HUES6 (cell line): ENCODE measurements around the gene NGEF.
A peak's percentile ranks its signal among the peaks of the same experiment; 100 is the strongest.
"Not testable (repeated sequence)": the region's sequence is repeated elsewhere in the genome, so short reads cannot be mapped to it uniquely, and the experiment has no call there.

Source experiments
- H3K27ac ChIP-seq: 2 replicates; pipeline ENCODE4 v1.7.0; 2013; ENCODE audit warnings: low read depth, mild to moderate bottlenecking, low read length, inconsistent platforms
- H3K27me3 ChIP-seq: 2 replicates; pipeline ENCODE4 v1.6.1; 2013; ENCODE audit warnings: low read length; ENCODE audit not compliant: control insufficient read depth, insufficient read depth
- H3K36me3 ChIP-seq: 2 replicates; pipeline ENCODE4 v1.6.1; 2013; ENCODE audit warnings: low read length; ENCODE audit not compliant: control insufficient read depth, insufficient read depth
- H3K4me1 ChIP-seq: 2 replicates; pipeline ENCODE4 v1.6.1; 2013; ENCODE audit warnings: low read length; ENCODE audit not compliant: control insufficient read depth, insufficient read depth
- H3K4me3 ChIP-seq: 2 replicates; pipeline ENCODE4 v1.5.1; 2013; ENCODE audit warnings: low read depth, low read length
- H3K9ac ChIP-seq: one replicate; pipeline ENCODE4 v1.6.1; 2013; ENCODE audit warnings: mild to moderate bottlenecking, low read length
- H3K9me3 ChIP-seq: 2 replicates; pipeline ENCODE4 v1.6.1; 2013; ENCODE audit warnings: low read depth, low read length; ENCODE audit not compliant: control insufficient read depth, insufficient read depth

The NGEF gene

GRCh38 chr2:232859385-232859916 is 153.6 kb downstream of the NGEF start:
- no peak overlapping the region for H3K9ac ChIP-seq
- no peaks in the 10 kb centered on the region for H3K27me3 ChIP-seq
- H3K4me3 ChIP-seq, result no peak overlapping the region
- no peaks in the 10 kb centered on the region for H3K9me3 ChIP-seq
- no peaks in the 10 kb centered on the region for H3K4me1 ChIP-seq
- H3K27ac ChIP-seq, result no peak overlapping the region
- H3K36me3 ChIP-seq, result peaks cover 49% of the 10 kb centered on the region

- no peak overlapping the region for H3K9ac ChIP-seq
- H3K27me3 ChIP-seq, result no peaks in the 10 kb centered on the region
- H3K9me3 ChIP-seq, result no peaks in the 10 kb centered on the region
- H3K27ac ChIP-seq, result no peak overlapping the region
- no peaks in the 10 kb centered on the region for H3K4me1 ChIP-seq
- H3K4me3 ChIP-seq, result no peak overlapping the region
- H3K36me3 ChIP-seq, result peaks cover 57% of the 10 kb centered on the region
These were observed 155.9 kb downstream of the NGEF start for GRCh38 chr2:232857158-232857563.

- Histone ChIP-seq H3K27ac (no peak overlapping the region), H3K36me3 (peaks cover 67% of the 10 kb centered on the region), H3K27me3 (no peaks in the 10 kb centered on the region), H3K4me3 (no peak overlapping the region), H3K9me3 (no peaks in the 10 kb centered on the region), H3K9ac (no peak overlapping the region), H3K4me1 (no peaks in the 10 kb centered on the region)
These were observed 159.0 kb downstream of the NGEF start for GRCh38 chr2:232854082-232854481.

GRCh38 chr2:232852676-232853075 is 160.4 kb downstream of the NGEF start:
- no peak overlapping the region for H3K27ac ChIP-seq
- H3K27me3 ChIP-seq, result no peaks in the 10 kb centered on the region
- H3K4me1 ChIP-seq, result no peaks in the 10 kb centered on the region
- no peak overlapping the region for H3K4me3 ChIP-seq
- H3K9me3 ChIP-seq, result no peaks in the 10 kb centered on the region
- no peak overlapping the region for H3K9ac ChIP-seq
- peaks cover 67% of the 10 kb centered on the region for H3K36me3 ChIP-seq

- not testable (repeated sequence) for H3K9me3 ChIP-seq, H3K27ac ChIP-seq, H3K27me3 ChIP-seq, H3K4me3 ChIP-seq, H3K4me1 ChIP-seq, H3K9ac ChIP-seq
- H3K36me3 ChIP-seq, result peaks cover 67% of the 10 kb centered on the region
These were observed 161.0 kb downstream of the NGEF start for GRCh38 chr2:232852081-232852480.

- Histone ChIP-seq H3K4me1 (no peaks in the 10 kb centered on the region), H3K4me3 (no peak overlapping the region), H3K27ac (no peak overlapping the region), H3K9me3 (no peaks in the 10 kb centered on the region), H3K36me3 (peaks cover 74% of the 10 kb centered on the region), H3K9ac (no peak overlapping the region), H3K27me3 (no peaks in the 10 kb centered on the region)
These were observed 163.0 kb downstream of the NGEF start for GRCh38 chr2:232850039-232850438.

GRCh38 chr2:232846055-232846454 is 167.0 kb downstream of the NGEF start:
- no peaks in the 10 kb centered on the region for H3K27me3 ChIP-seq
- no peaks in the 10 kb centered on the region for H3K4me1 ChIP-seq
- H3K9me3 ChIP-seq, result no peaks in the 10 kb centered on the region
- no peak overlapping the region for H3K9ac ChIP-seq
- no peak overlapping the region for H3K4me3 ChIP-seq
- H3K27ac ChIP-seq, result no peak overlapping the region
- peaks cover 87% of the 10 kb centered on the region for H3K36me3 ChIP-seq

- Histone ChIP-seq H3K9ac (no peak overlapping the region), H3K9me3 (no peaks in the 10 kb centered on the region), H3K36me3 (peaks cover 85% of the 10 kb centered on the region), H3K27ac (no peak overlapping the region), H3K4me1 (no peaks in the 10 kb centered on the region), H3K27me3 (no peaks in the 10 kb centered on the region), H3K4me3 (no peak overlapping the region)
These were observed 169.2 kb downstream of the NGEF start for GRCh38 chr2:232843834-232844233.

- Histone ChIP-seq H3K4me3 (no peak overlapping the region), H3K27ac (no peak overlapping the region; the same call in 1 of the 2 replicates), H3K36me3 (peaks cover 79% of the 10 kb centered on the region), H3K4me1 (peaks cover 9% of the 10 kb centered on the region), H3K9me3 (no peaks in the 10 kb centered on the region), H3K9ac (no peak overlapping the region), H3K27me3 (no peaks in the 10 kb centered on the region)
These were observed 170.4 kb downstream of the NGEF start for GRCh38 chr2:232842689-232843088.

- H3K27ac ChIP-seq, result no peak overlapping the region
- H3K9me3 ChIP-seq, result no peaks in the 10 kb centered on the region
- H3K9ac ChIP-seq, result no peak overlapping the region
- peaks cover 68% of the 10 kb centered on the region for H3K36me3 ChIP-seq
- H3K4me3 ChIP-seq, result no peak overlapping the region
- peaks cover 9% of the 10 kb centered on the region for H3K4me1 ChIP-seq
- no peaks in the 10 kb centered on the region for H3K27me3 ChIP-seq
These were observed 173.5 kb downstream of the NGEF start for GRCh38 chr2:232839411-232840079.

GRCh38 chr2:232838406-232838874 is 174.6 kb downstream of the NGEF start:
- Histone ChIP-seq H3K36me3 (peaks cover 69% of the 10 kb centered on the region), H3K4me1 (peaks cover 9% of the 10 kb centered on the region), H3K27ac (0 out of 2 replicates have a peak overlapping the region, but pooled peaks have one; percentile 42), H3K9me3 (no peaks in the 10 kb centered on the region), H3K4me3 (no peak overlapping the region), H3K9ac (no peak overlapping the region), H3K27me3 (no peaks in the 10 kb centered on the region)
